GM12872 (cell line): ENCODE data around the gene EDN2.

Experiments
- CTCF ChIP-seq: IDR thresholded peaks from 3 replicates; pipeline ENCODE4 v1.5.1; 2011; ENCODE audit warnings: low read depth, mild to moderate bottlenecking, low read length, moderate library complexity; ENCODE audit not compliant: insufficient read depth

Gene EDN2

GRCh38 chr1:41466146-41466545 is 18.3 kb downstream of the EDN2 start:
- TF ChIP-seq CTCF = no peak

GRCh38 chr1:41465741-41466140 is 18.7 kb downstream of the EDN2 start:
- TF ChIP-seq CTCF = no peak

- no peak for TF ChIP-seq CTCF
These were observed 19.6 kb downstream of the EDN2 start for GRCh38 chr1:41464885-41465284.

GRCh38 chr1:41463516-41463915 is 21.0 kb downstream of the EDN2 start:
- no peak for TF ChIP-seq CTCF

GRCh38 chr1:41462680-41463004 is 21.8 kb downstream of the EDN2 start:
- TF ChIP-seq CTCF = no peak

- no peak for TF ChIP-seq CTCF
These were observed 22.4 kb downstream of the EDN2 start for GRCh38 chr1:41461790-41462679.

- no peak for TF ChIP-seq CTCF
These were observed 27.5 kb downstream of the EDN2 start for GRCh38 chr1:41456847-41457540.
